Activated naive CD4-positive, alpha-beta T cell treated with anti-CD3 and anti-CD28 coated beads for 36 hours (primary cell): ENCODE results near the gene TOMM6. TPM values are rescaled to one million over a fixed set of nuclear protein-coding genes. Genes with fewer than 3 reads are reported as not detected.

Experiments used
- CTCF ChIA-PET: fragments of 350-600 bp; sonication (Branson Sonifier 250); formaldehyde crosslinking; loops from one replicate; lab custom pipeline; 2021; ENCODE audit warnings: antibody characterized with exemption; lab: Charles Lee
- DNase-seq: peaks from one replicate; pipeline ENCODE4 v3.0.0-alpha.2; 2020
- H3K27ac Mint-ChIP-seq: one replicate; pipeline ENCODE4 v1.8.0; 2021; ENCODE audit warnings: mild to moderate bottlenecking, mixed read lengths
- H3K27me3 Mint-ChIP-seq: one replicate; pipeline ENCODE4 v1.8.0; 2021; ENCODE audit warnings: low read depth, mixed read lengths
- H3K36me3 Mint-ChIP-seq: one replicate; pipeline ENCODE4 v1.8.0; 2021; ENCODE audit warnings: low read depth, mixed read lengths
- H3K4me1 Mint-ChIP-seq: one replicate; pipeline ENCODE4 v1.8.0; 2021; ENCODE audit warnings: low read depth, mixed read lengths
- H3K4me3 Mint-ChIP-seq: one replicate; pipeline ENCODE4 v1.8.0; 2021; ENCODE audit warnings: mild to moderate bottlenecking, moderate library complexity, mixed read lengths
- H3K9me3 Mint-ChIP-seq: one replicate; pipeline ENCODE4 v1.8.0; 2021; ENCODE audit warnings: mixed read lengths
- intact Hi-C: fragments of 100-400 bp; cut with micrococcal nuclease; formaldehyde crosslinking; loops from one replicate; pipeline ENCODE4 v1.15.1; 2023
- total RNA-seq, 2 experiments: library from RNA; stranded (reverse); gene quantifications; one replicate each; pipeline ENCODE4 v1.2.3, GENCODE V29; 2021

TOMM6 gene
- total RNA-seq, 2 experiments from 2014 or later, result 285 to 299 TPM

- CTCF ChIA-PET, result interaction anchor here (1.0 kb wide), 1 partner anchor 78 kb away, joined by 3 read pairs; no protein-coding TSS in a partner anchor
- Mint-ChIP-seq H3K36me3 (peaks cover 2% of the 10 kb centered on the region), H3K9me3 (no peaks in the 10 kb centered on the region), H3K27me3 (no peaks in the 10 kb centered on the region), H3K27ac (peak overlapping the region; percentile 43), H3K4me1 (peaks cover 8% of the 10 kb centered on the region), H3K4me3 (no peak overlapping the region)
- DNase-seq, result no peak
- intact Hi-C loops, result no loop called here
Observed at GRCh38 chr6:41768545-41769308, 18.8 kb upstream of the TOMM6 start.

GRCh38 chr6:41769376-41769775, 18.1 kb upstream of the TOMM6 start:
- H3K27me3 Mint-ChIP-seq, result no peaks in the 10 kb centered on the region
- peaks cover 8% of the 10 kb centered on the region for H3K4me1 Mint-ChIP-seq
- no peak overlapping the region for H3K27ac Mint-ChIP-seq
- H3K4me3 Mint-ChIP-seq, result no peak overlapping the region
- CTCF ChIA-PET, result interaction anchor here (1.0 kb wide), 1 partner anchor 78 kb away, joined by 3 read pairs; no protein-coding TSS in a partner anchor
- H3K9me3 Mint-ChIP-seq, result no peaks in the 10 kb centered on the region
- peaks cover 2% of the 10 kb centered on the region for H3K36me3 Mint-ChIP-seq
- intact Hi-C loops, result no loop called here
- no peak for DNase-seq

GRCh38 chr6:41770381-41771057, 17.0 kb upstream of the TOMM6 start:
- intact Hi-C loops, result loop anchor here (10.0 kb wide), 1 partner anchor 406 kb away; no protein-coding TSS in a partner anchor
- H3K4me3 Mint-ChIP-seq, result no peak overlapping the region
- no peak for DNase-seq
- no peaks in the 10 kb centered on the region for H3K27me3 Mint-ChIP-seq
- H3K36me3 Mint-ChIP-seq, result peaks cover 5% of the 10 kb centered on the region
- CTCF ChIA-PET, result interaction anchor here (0.7 kb wide), 1 partner anchor 402 kb away, joined by 3 read pairs; no protein-coding TSS in a partner anchor
- no peak overlapping the region for H3K27ac Mint-ChIP-seq
- no peaks in the 10 kb centered on the region for H3K9me3 Mint-ChIP-seq
- H3K4me1 Mint-ChIP-seq, result peaks cover 8% of the 10 kb centered on the region

GRCh38 chr6:41771058-41771983, 16.2 kb upstream of the TOMM6 start:
- no peaks in the 10 kb centered on the region for H3K9me3 Mint-ChIP-seq
- H3K4me3 Mint-ChIP-seq, result no peak overlapping the region
- H3K27ac Mint-ChIP-seq, result no peak overlapping the region
- DNase-seq, result no peak
- H3K36me3 Mint-ChIP-seq, result peaks cover 5% of the 10 kb centered on the region
- no peaks in the 10 kb centered on the region for H3K27me3 Mint-ChIP-seq
- intact Hi-C loops, result loop anchor here (10.0 kb wide), 1 partner anchor 407 kb away; no protein-coding TSS in a partner anchor
- peaks cover 8% of the 10 kb centered on the region for H3K4me1 Mint-ChIP-seq
- CTCF ChIA-PET, result interaction anchor here (0.7 kb wide), 1 partner anchor 403 kb away, joined by 3 read pairs; no protein-coding TSS in a partner anchor

DNA sequence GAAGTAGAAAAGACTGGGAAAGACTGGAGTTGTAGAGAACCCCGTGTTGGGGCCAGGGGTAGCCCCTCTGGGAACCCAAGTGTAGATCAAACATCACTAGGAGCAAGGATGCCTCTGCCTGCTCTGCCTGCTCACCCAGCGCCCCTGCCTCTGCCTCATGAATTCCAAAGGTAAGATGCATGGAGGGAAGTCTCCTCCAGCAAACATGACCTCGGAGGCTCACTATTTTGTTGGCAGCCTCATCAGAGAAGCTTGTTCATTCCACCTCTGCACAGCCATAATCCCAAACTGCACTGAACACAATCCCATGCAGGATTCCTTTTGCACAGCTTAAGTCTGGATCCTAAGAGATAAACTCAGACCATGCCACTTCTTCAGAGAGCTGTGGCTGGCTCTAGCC, 12.7 kb upstream of the TOMM6 start:
- Mint-ChIP-seq H3K36me3 (peaks cover 5% of the 10 kb centered on the region), H3K27me3 (no peaks in the 10 kb centered on the region), H3K27ac (no peak overlapping the region), H3K9me3 (no peaks in the 10 kb centered on the region), H3K4me3 (no peak overlapping the region), H3K4me1 (peaks cover 5% of the 10 kb centered on the region)
- intact Hi-C loops, result loop anchor here (10.0 kb wide), 1 partner anchor 410 kb away; no protein-coding TSS in a partner anchor
- CTCF ChIA-PET, result interaction anchor here (1.2 to 4.5 kb wide), 6 partner anchors 12 to 291 kb away, joined by 3 to 19 read pairs (median 6); partner anchors contain the start of gene TOMM6
- DNase-seq, result no peak

DNA sequence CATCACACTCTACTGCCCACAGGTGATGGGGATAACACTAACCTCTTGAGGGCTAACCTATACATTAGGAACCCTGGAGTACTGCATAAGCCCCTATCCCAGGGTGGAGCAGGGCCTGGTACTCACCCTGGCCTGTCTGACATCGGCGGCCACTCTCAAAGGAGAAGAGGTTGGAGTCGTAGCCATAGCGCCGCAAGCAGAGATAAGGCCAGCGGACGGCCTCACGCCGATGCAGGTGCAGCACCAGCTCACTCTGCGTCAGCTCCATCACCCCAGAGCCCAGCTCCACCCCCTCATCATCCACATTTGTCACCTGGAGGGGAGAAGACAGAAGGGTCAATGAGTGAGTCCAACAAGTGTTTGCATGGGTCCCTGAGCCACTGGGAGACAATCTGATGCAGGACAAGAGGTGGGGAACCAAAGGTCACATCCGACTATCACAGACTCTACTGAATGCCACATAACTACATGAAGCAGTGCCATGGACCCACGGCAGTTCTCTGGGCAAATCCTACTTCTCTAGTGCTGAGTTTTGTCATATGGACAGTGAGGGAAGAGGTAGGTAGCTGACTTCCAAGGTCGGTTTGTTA, 12.1 kb upstream of the TOMM6 start:
- H3K4me3 Mint-ChIP-seq, result no peak overlapping the region
- no peaks in the 10 kb centered on the region for H3K9me3 Mint-ChIP-seq
- DNase-seq, result no peak
- intact Hi-C loops, result loop anchor here (10.0 kb wide), 1 partner anchor 411 kb away; no protein-coding TSS in a partner anchor
- peaks cover 3% of the 10 kb centered on the region for H3K36me3 Mint-ChIP-seq
- peaks cover 5% of the 10 kb centered on the region for H3K4me1 Mint-ChIP-seq
- no peaks in the 10 kb centered on the region for H3K27me3 Mint-ChIP-seq
- CTCF ChIA-PET, result interaction anchor here (0.8 to 4.5 kb wide), 9 partner anchors 12 to 290 kb away, joined by 3 to 19 read pairs (median 4); partner anchors contain the start of genes BYSL, MED20 and TOMM6
- H3K27ac Mint-ChIP-seq, result no peak overlapping the region

DNA sequence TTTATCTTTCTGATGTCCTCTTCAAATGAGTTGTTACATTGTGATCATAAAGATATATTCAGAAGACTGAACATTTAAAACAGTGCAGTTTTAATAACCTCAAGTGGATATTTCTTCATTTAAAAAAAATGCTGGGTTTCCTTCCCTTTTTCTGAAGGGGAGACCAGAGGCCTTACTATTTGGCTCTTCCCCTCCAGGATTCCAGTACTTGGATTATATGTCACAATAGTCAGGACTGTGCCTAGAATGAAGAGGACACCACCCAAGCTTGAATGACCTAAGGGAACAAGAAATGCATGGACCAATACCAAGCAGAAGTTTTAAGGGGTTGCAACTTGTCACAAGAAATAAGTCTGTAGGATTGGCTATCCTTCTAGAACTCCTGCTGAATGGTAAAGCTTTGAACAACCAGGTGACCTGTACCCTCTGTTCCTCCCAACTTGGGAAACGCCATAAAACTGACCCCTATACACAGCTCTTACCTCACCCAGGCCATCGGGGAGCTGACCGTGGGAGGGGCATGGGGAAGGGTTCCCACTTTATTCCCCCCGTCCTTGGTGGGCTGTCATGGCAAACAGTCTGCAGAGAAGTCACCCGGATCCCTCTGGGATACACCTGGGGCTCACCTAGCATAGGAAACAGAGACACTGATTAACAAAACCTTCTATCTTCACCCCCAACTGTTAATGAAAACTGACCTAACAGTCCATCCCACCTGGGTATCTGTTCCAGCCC, 9.8 kb upstream of the TOMM6 start:
- Mint-ChIP-seq H3K27me3 (peaks cover 4% of the 10 kb centered on the region), H3K4me3 (no peak overlapping the region), H3K4me1 (peaks cover 11% of the 10 kb centered on the region), H3K36me3 (peaks cover 3% of the 10 kb centered on the region), H3K27ac (no peak overlapping the region), H3K9me3 (no peaks in the 10 kb centered on the region)
- intact Hi-C loops, result loop anchor here (10.0 kb wide), 1 partner anchor 413 kb away; no protein-coding TSS in a partner anchor
- DNase-seq, result no peak
- CTCF ChIA-PET, result interaction anchor here (0.6 to 4.5 kb wide), 7 partner anchors 9 to 861 kb away, joined by 3 to 19 read pairs (median 4); partner anchors contain the start of gene TOMM6

GRCh38 chr6:41778895-41779294, 8.6 kb upstream of the TOMM6 start:
- no peak overlapping the region for H3K27ac Mint-ChIP-seq
- intact Hi-C loops, result loop anchor here (1.0 to 10.0 kb wide), 2 partner anchors 8 to 414 kb away; partner anchors contain the start of gene TOMM6

GRCh38 chr6:41779336-41779735, 8.2 kb upstream of the TOMM6 start:
- peak overlapping the region; percentile 80 for H3K4me3 Mint-ChIP-seq
- no peak for DNase-seq
- peaks cover 3% of the 10 kb centered on the region for H3K36me3 Mint-ChIP-seq
- no peak overlapping the region for H3K27ac Mint-ChIP-seq
- peaks cover 11% of the 10 kb centered on the region for H3K4me1 Mint-ChIP-seq
- CTCF ChIA-PET, result no interaction called here
- peaks cover 4% of the 10 kb centered on the region for H3K27me3 Mint-ChIP-seq
- intact Hi-C loops, result loop anchor here (1.0 to 10.0 kb wide), 2 partner anchors 8 to 415 kb away; partner anchors contain the start of gene TOMM6
- no peaks in the 10 kb centered on the region for H3K9me3 Mint-ChIP-seq

More at GRCh38 chr6:41778895-41779294, 8.6 kb upstream of the TOMM6 start:
- Mint-ChIP-seq H3K4me1 (peaks cover 11% of the 10 kb centered on the region), H3K4me3 (peak overlapping the region; percentile 80), H3K36me3 (peaks cover 3% of the 10 kb centered on the region), H3K9me3 (no peaks in the 10 kb centered on the region), H3K27me3 (peaks cover 4% of the 10 kb centered on the region)
- DNase-seq, result no peak
- CTCF ChIA-PET, result interaction anchor here (1.0 to 4.5 kb wide), 3 partner anchors 9 to 264 kb away, joined by 3 to 19 read pairs (median 4); partner anchors contain the start of gene TOMM6

DNA sequence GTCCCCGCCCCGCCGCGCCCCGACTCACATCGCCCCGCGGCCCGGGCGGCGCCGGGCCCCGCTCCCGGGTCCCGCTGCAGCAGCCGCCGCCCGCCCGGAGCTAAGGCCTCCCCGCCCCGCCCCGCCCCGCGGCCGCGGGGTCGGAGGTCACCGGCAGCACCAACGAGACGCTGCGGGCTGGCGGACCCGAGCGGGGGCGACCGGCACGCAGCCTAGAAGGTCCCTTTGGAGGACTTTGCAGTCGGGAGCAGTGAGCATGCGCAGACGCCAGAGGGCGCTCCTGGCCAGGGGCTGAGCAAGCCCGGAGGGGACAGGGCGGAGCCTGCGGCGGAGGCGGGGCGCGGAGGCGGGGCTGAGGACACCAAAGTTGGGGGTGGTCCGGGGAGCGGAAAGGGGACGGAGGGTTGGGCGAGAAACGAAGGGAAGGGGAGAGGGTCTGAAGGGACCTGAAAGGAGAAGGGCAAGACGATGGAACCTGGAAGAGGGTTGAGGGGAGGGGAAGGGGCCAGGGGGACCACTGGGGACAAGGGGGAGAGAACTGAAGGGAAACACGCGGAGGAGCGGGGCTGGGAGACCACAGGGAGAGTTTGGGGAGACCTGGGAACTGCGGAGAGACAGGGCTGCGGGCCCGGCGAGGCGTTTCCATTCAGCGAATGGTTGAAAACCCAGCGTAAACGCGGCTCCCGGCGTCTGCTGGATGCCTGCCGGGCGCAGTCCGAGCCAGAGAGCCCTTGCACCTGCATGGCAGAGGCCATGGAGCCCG, 7.5 kb upstream of the TOMM6 start, which contains the start of gene FRS3:
Gene FRS3 (minus strand): TSS at position 113 of the 763 bp plus-strand sequence. CDS start 2,913 bp downstream, outside the sequence.
- Mint-ChIP-seq H3K4me3 (peak within 1 kb of the TSS; percentile 82), H3K27me3 (peaks cover 4% of the 10 kb centered on the region), H3K27ac (no peak within 1 kb of the TSS), H3K4me1 (peaks cover 11% of the 10 kb centered on the region), H3K9me3 (no peaks in the 10 kb centered on the region), H3K36me3 (peaks cover 3% of the 10 kb centered on the region)
- intact Hi-C loops, result loop anchor here (1.0 to 10.0 kb wide), 10 partner anchors 7 to 965 kb away; partner anchors contain the start of genes MRPS10, TBCC, TFEB and TOMM6
- CTCF ChIA-PET, result interaction anchor here (8.7 kb wide), 1 partner anchor 265 kb away, joined by 143 read pairs; the partner anchor contains the start of gene TAF8
- peak; percentile 99 for DNase-seq
